IMR-90 (cell line): Measurements from ENCODE around the gene TP53TG5. TPM values are rescaled to one million over a fixed set of nuclear protein-coding genes. Genes with fewer than 3 reads are reported as not detected.

Source experiments
- ATAC-seq: fragments of 200-7000 bp; cut with Tn5 transposase; 2 replicates; pipeline ENCODE4 v1.9.1; 2020; ENCODE audit warnings: low read depth, mild to moderate bottlenecking, moderate library complexity
- BruUV-seq: library from RNA; stranded (reverse); fragments of 400-500 nt; replicated peaks from 2 replicates; lab custom pipeline; 2021; lab: Mats Ljungman, UMichigan
- CTCF ChIA-PET: fragments of 300-600 bp; formaldehyde crosslinking; extraction: SDS; loops from one replicate; lab custom pipeline; 2021; ENCODE audit warnings: antibody characterized with exemption; lab: Yijun Ruan, JAX
- POLR2A ChIA-PET: fragments of 300-600 bp; sonication (Branson Sonifier 250); formaldehyde crosslinking; loops from one replicate; lab custom pipeline; 2022; ENCODE audit warnings: antibody characterized with exemption; ENCODE audit not compliant: unreplicated experiment; lab: Charles Lee
- DNase-seq: peaks from one replicate; pipeline ENCODE4 v3.0.0; 2013
- H2AFZ ChIP-seq: replicated peaks from 2 replicates; pipeline ENCODE3; 2013; ENCODE audit warnings: low read length, mild to moderate bottlenecking; ENCODE audit not compliant: poor library complexity
- H2AK5ac ChIP-seq: 2 replicates; pipeline ENCODE4 v1.6.1; 2013; ENCODE audit warnings: low read depth, low read length, inconsistent platforms
- H2AK9ac ChIP-seq: replicated peaks from 2 replicates; pipeline ENCODE3; 2013; ENCODE audit warnings: mild to moderate bottlenecking, low read depth, low read length, moderate library complexity; ENCODE audit not compliant: poor library complexity
- H2BK120ac ChIP-seq: 2 replicates; pipeline ENCODE4 v1.6.1; 2013; ENCODE audit warnings: low read depth, low read length, inconsistent platforms
- H2BK15ac ChIP-seq: 3 replicates; pipeline ENCODE4 v1.6.1; 2013; ENCODE audit warnings: low read depth, low read length, inconsistent platforms
- H2BK20ac ChIP-seq: 2 replicates; pipeline ENCODE4 v1.6.1; 2013; ENCODE audit warnings: low read depth, mild to moderate bottlenecking, inconsistent platforms, low read length, moderate library complexity
- H2BK5ac ChIP-seq: 2 replicates; pipeline ENCODE4 v1.6.1; 2013; ENCODE audit warnings: mild to moderate bottlenecking, low read depth, low read length, inconsistent platforms; ENCODE audit not compliant: poor library complexity, severe bottlenecking
- H3K14ac ChIP-seq: replicated peaks from 2 replicates; pipeline ENCODE4 v1.6.1; 2013; ENCODE audit warnings: low read depth, low read length, inconsistent platforms
- H3K18ac ChIP-seq: 2 replicates; pipeline ENCODE4 v1.6.1; 2013; ENCODE audit warnings: low read depth, low read length, control low read depth
- H3K23ac ChIP-seq: 2 replicates; pipeline ENCODE4 v1.6.1; 2013; ENCODE audit warnings: low read depth, low read length, inconsistent platforms
- H3K27ac ChIP-seq: 2 replicates; pipeline ENCODE4 v1.5.1; 2013; ENCODE audit warnings: mild to moderate bottlenecking, control low read depth, low read length; ENCODE audit not compliant: insufficient read depth
- H3K27me3 ChIP-seq: 2 replicates; pipeline ENCODE4 v1.6.1; 2013; ENCODE audit warnings: low read length; ENCODE audit not compliant: control insufficient read depth, insufficient read depth
- H3K36me3 ChIP-seq: 2 replicates; pipeline ENCODE4 v1.6.1; 2013; ENCODE audit warnings: low read length, mixed read lengths; ENCODE audit not compliant: control insufficient read depth, insufficient read depth
- H3K4ac ChIP-seq: 2 replicates; pipeline ENCODE4 v1.6.1; 2013; ENCODE audit warnings: low read depth, low read length, inconsistent platforms
- H3K4me1 ChIP-seq: 2 replicates; pipeline ENCODE4 v1.6.1; 2013; ENCODE audit warnings: low read length, mixed read lengths; ENCODE audit not compliant: control insufficient read depth, insufficient read depth
- H3K4me2 ChIP-seq: 2 replicates; pipeline ENCODE4 v1.6.1; 2013; ENCODE audit warnings: low read depth, mild to moderate bottlenecking, control low read depth, low read length, moderate library complexity
- H3K4me3 ChIP-seq: 2 replicates; pipeline ENCODE4 v1.5.1; 2013; ENCODE audit warnings: low read depth, mild to moderate bottlenecking, control low read depth, low read length, moderate library complexity; ENCODE audit not compliant: insufficient read depth
- H3K56ac ChIP-seq: 2 replicates; pipeline ENCODE4 v1.6.1; 2013; ENCODE audit warnings: low read length, inconsistent platforms; ENCODE audit not compliant: insufficient read depth; ENCODE audit errors: extremely low read depth
- H3K79me1 ChIP-seq, 2 experiments: 2 replicates each; pipeline ENCODE4 v1.6.1; 2013; ENCODE audit warnings: low read length in 2 of 2, inconsistent platforms in 1 of 2, low read depth in 1 of 2
- H3K9ac ChIP-seq: 2 replicates; pipeline ENCODE4 v1.6.1; 2013; ENCODE audit warnings: low read depth, low read length, control low read depth
- H3K9me1 ChIP-seq: 2 replicates; pipeline ENCODE4 v1.6.1; 2013; ENCODE audit warnings: low read length, inconsistent platforms; ENCODE audit not compliant: insufficient read depth
- H3K9me3 ChIP-seq: 2 replicates; pipeline ENCODE4 v1.6.1; 2013; ENCODE audit warnings: low read length; ENCODE audit not compliant: control insufficient read depth, insufficient read depth
- H4K20me1 ChIP-seq: 2 replicates; pipeline ENCODE4 v1.6.1; 2013; ENCODE audit warnings: low read length, inconsistent platforms; ENCODE audit not compliant: insufficient read depth
- H4K5ac ChIP-seq: 2 replicates; pipeline ENCODE4 v1.6.1; 2013; ENCODE audit warnings: mild to moderate bottlenecking, low read depth, low read length, control low read depth
- H4K8ac ChIP-seq, 2 experiments: 2 replicates each; pipeline ENCODE4 v1.6.1; 2013; ENCODE audit warnings: low read depth in 2 of 2, low read length in 2 of 2, control low read depth in 1 of 2, inconsistent platforms in 1 of 2
- H4K91ac ChIP-seq: 2 replicates; pipeline ENCODE4 v1.6.1; 2013; ENCODE audit warnings: low read depth, low read length, inconsistent platforms; ENCODE audit not compliant: insufficient read depth
- BHLHE40 ChIP-seq: fragments of 150-350 bp; IDR thresholded peaks from 2 replicates; pipeline ENCODE4 v1.6.1; 2016; ENCODE audit warnings: mild to moderate bottlenecking, low read depth, low read length
- CEBPB ChIP-seq: IDR thresholded peaks from 2 replicates; pipeline ENCODE4 v1.6.1; 2012; ENCODE audit warnings: low read depth, low read length, improper control_type of control experiment
- CHD1 ChIP-seq: IDR thresholded peaks from 2 replicates; pipeline ENCODE4 v1.6.1; 2012; ENCODE audit warnings: low read depth, low read length, improper control_type of control experiment
- CTCF ChIP-seq: conservative IDR thresholded peaks from 2 replicates; pipeline ENCODE4 v1.5.1; 2012; ENCODE audit warnings: mild to moderate bottlenecking, low read depth, low read length, improper control_type of control experiment
- ELK1 ChIP-seq: fragments of 150-350 bp; IDR thresholded peaks from 2 replicates; pipeline ENCODE4 v1.6.1; 2016; ENCODE audit warnings: low read depth, mild to moderate bottlenecking, low read length, moderate library complexity, borderline replicate concordance
- FOS ChIP-seq: fragments of 150-350 bp; IDR thresholded peaks from 2 replicates; pipeline ENCODE4 v1.6.1; 2016; ENCODE audit warnings: low read depth, low read length
- MAFK ChIP-seq: IDR thresholded peaks from 2 replicates; pipeline ENCODE4 v1.6.1; 2012; ENCODE audit warnings: low read depth, low read length, improper control_type of control experiment
- MAZ ChIP-seq: IDR thresholded peaks from 2 replicates; pipeline ENCODE4 v1.6.1; 2012; ENCODE audit warnings: low read depth, mild to moderate bottlenecking, low read length, improper control_type of control experiment, moderate library complexity, borderline replicate concordance
- MXI1 ChIP-seq: IDR thresholded peaks from 2 replicates; pipeline ENCODE4 v1.6.1; 2012; ENCODE audit warnings: low read depth, mild to moderate bottlenecking, low read length, moderate library complexity, borderline replicate concordance
- NFE2L2 ChIP-seq: fragments of 150-350 bp; IDR thresholded peaks from 2 replicates; pipeline ENCODE4 v1.6.1; 2016; ENCODE audit warnings: low read depth, mild to moderate bottlenecking, low read length
- POLR2A ChIP-seq: IDR thresholded peaks from 2 replicates; pipeline ENCODE4 v1.6.1; 2012; ENCODE audit warnings: mild to moderate bottlenecking, low read depth, low read length
- RAD21 ChIP-seq: IDR thresholded peaks from 2 replicates; pipeline ENCODE4 v1.6.1; 2012; ENCODE audit warnings: low read length, improper control_type of control experiment
- RCOR1 ChIP-seq: IDR thresholded peaks from 2 replicates; pipeline ENCODE4 v1.6.1; 2012; ENCODE audit warnings: mild to moderate bottlenecking, low read length, improper control_type of control experiment; ENCODE audit not compliant: insufficient replicate concordance
- RFX5 ChIP-seq: IDR thresholded peaks from 2 replicates; pipeline ENCODE4 v1.8.0; 2012; ENCODE audit warnings: low read depth, mild to moderate bottlenecking, low read length, moderate library complexity
- SMC3 ChIP-seq: fragments of 150-350 bp; IDR thresholded peaks from 2 replicates; pipeline ENCODE4 v1.6.1; 2016; ENCODE audit warnings: low read depth, mild to moderate bottlenecking, antibody characterized with exemption, low read length, moderate library complexity
- USF2 ChIP-seq: fragments of 150-350 bp; IDR thresholded peaks from 2 replicates; pipeline ENCODE4 v1.6.1; 2017; ENCODE audit warnings: mild to moderate bottlenecking, antibody characterized with exemption, low read length, low read depth
- WGBS, 2 experiments: methylation state at CpG; one replicate each; pipeline versions ENCODE4 v1.1.5 to v1.1.7; 2013; ENCODE audit warnings: missing lambda C conversion rate in 2 of 2; ENCODE audit not compliant: insufficient read length in 1 of 2; ENCODE audit errors: extremely low coverage in 2 of 2; 5-methylcytosine and 5-hydroxymethylcytosine counted together
- dilution Hi-C: fragments of 300-500 bp; cut with HindIII; formaldehyde crosslinking; loops from one replicate; pipeline ENCODE4 v1.14.3; 2018; ENCODE audit warnings: low sequenced_read_pairs; ENCODE audit not compliant: unreplicated experiment
- in situ Hi-C: fragments of 300-500 bp; cut with MboI; formaldehyde crosslinking; loops from 3 replicates; pipeline ENCODE4 v1.14.3; 2019; ENCODE audit warnings: low sequenced_read_pairs, inconsistent platforms, mixed read lengths
- intact Hi-C: fragments of 100-400 bp; cut with micrococcal nuclease; formaldehyde crosslinking; loops from 2 replicates; pipeline ENCODE4 v1.10.0; 2022
- polyA plus RNA-seq, 3 experiments: library from polyadenylated mRNA; depleted of rRNA; stranded (reverse); fragments of >200 nt; gene quantifications; 2 replicates each; pipeline ENCODE4 v1.2.3, GENCODE V29; 2012; ENCODE audit warnings: low replicate concordance in 1 of 3
- total RNA-seq: library from RNA; depleted of rRNA; stranded (reverse); fragments of >200 nt; gene quantifications from 2 replicates; pipeline ENCODE4 v1.2.3, GENCODE V29; 2012

The TP53TG5 gene
- total and polyA plus RNA-seq, 2 of the 4 experiments (the other 2 are of a cell fraction) = not detected

GRCh38 chr20:45387274-45387673, 9.1 kb upstream of the TP53TG5 start:
- Histone ChIP-seq H3K56ac (no peak overlapping the region), H3K79me1 (no peaks in the 10 kb centered on the region), H3K9ac (no peak overlapping the region), H3K9me1 (no peaks in the 10 kb centered on the region), H2AFZ (no peak overlapping the region), H4K5ac (no peak overlapping the region), H3K36me3 (no peaks in the 10 kb centered on the region), H2AK5ac (no peak overlapping the region), H4K91ac (no peak overlapping the region), H4K20me1 (no peaks in the 10 kb centered on the region), H3K18ac (no peak overlapping the region), H3K23ac (no peak overlapping the region), H3K4ac (no peak overlapping the region), H4K8ac (no peak overlapping the region), H3K4me2 (no peak overlapping the region), H3K4me1 (no peaks in the 10 kb centered on the region), H2BK20ac (no peak overlapping the region), H2BK120ac (no peak overlapping the region), H2BK15ac (no peak overlapping the region), H2BK5ac (no peak overlapping the region), H2AK9ac (no peak overlapping the region), H3K14ac (no peak overlapping the region), H3K27me3 (no peaks in the 10 kb centered on the region), H3K9me3 (no peaks in the 10 kb centered on the region), H3K4me3 (no peak overlapping the region), H3K27ac (no peak overlapping the region)
- POLR2A ChIA-PET = no interaction called here
- ATAC-seq = no peak
- no peak for DNase-seq
- WGBS, 2 experiments = no CpG with 5 or more reads among the region's 1 CpG
- intact Hi-C loops = no loop called here
- CTCF ChIA-PET = interaction anchor here (1.3 kb wide), 1 partner anchor 13 kb away, joined by 3 read pairs; no protein-coding TSS in a partner anchor
- dilution Hi-C loops = no loop called here
- no TSS peak for BruUV-seq
- no peak for TF ChIP-seq ELK1
- no peak for TF ChIP-seq FOS
- TF ChIP-seq MXI1 = no peak
- no peak for TF ChIP-seq BHLHE40
- TF ChIP-seq RCOR1 = no peak
- TF ChIP-seq MAZ = no peak
- TF ChIP-seq CHD1 = no peak
- TF ChIP-seq USF2 = no peak
- no peak for TF ChIP-seq RFX5
- no peak for TF ChIP-seq RAD21
- TF ChIP-seq NFE2L2 = no peak
- TF ChIP-seq CTCF = no peak
- TF ChIP-seq SMC3 = no peak
- no peak for TF ChIP-seq MAFK
- TF ChIP-seq CEBPB = no peak
- no peak for TF ChIP-seq POLR2A
- in situ Hi-C loops = no loop called here
